Thyroid gland (tissue), 4 donors: ENCODE measurements around the gene A2ML1.
"Not testable (repeated sequence)": the region's sequence is repeated elsewhere in the genome, so short reads cannot be mapped to it uniquely, and the experiment has no call there.

Source experiments
- CTCF ChIP-seq, 6 experiments: fragments of 200-600 bp in 3 of 6; fragments of 450-650 bp in 3 of 6; sonication (generic) in 3 of 6; IDR thresholded peaks; one replicate each; pipeline ENCODE4 v1.5.1; 2016 to 2019; ENCODE audit warnings: antibody characterized with exemption in 6 of 6, mild to moderate bottlenecking in 2 of 6, inconsistent platforms in 1 of 6, moderate library complexity in 1 of 6
- POLR2A ChIP-seq, 2 donors: fragments of 450-650 bp; IDR thresholded peaks; one replicate each; pipeline ENCODE4 v1.6.1; 2017; ENCODE audit warnings: antibody characterized with exemption in 2 of 2, mild to moderate bottlenecking in 2 of 2, moderate library complexity in 1 of 2

- TF ChIP-seq CTCF, POLR2A (IDR thresholded peaks at IDR 0.05): not testable (repeated sequence)
Measured at GRCh38 chr12:8794611-8795010, 27.8 kb upstream of the A2ML1 start.
